H1 (cell line): ENCODE data around the gene CEBPE. TPM values are rescaled to one million over a fixed set of nuclear protein-coding genes. Genes with fewer than 3 reads are reported as not detected.

Source experiments
- BACH1 ChIP-seq: IDR thresholded peaks from 2 replicates; pipeline ENCODE4 v1.6.1; 2012; ENCODE audit warnings: low read length, improper control_type of control experiment
- POLR2AphosphoS5 ChIP-seq: IDR thresholded peaks from 2 replicates; pipeline ENCODE4 v1.6.1; 2011; ENCODE audit warnings: low read depth, low read length
- SP1 ChIP-seq: IDR thresholded peaks from 2 replicates; pipeline ENCODE4 v1.6.1; 2011; ENCODE audit warnings: low read depth, low read length
- polyA plus RNA-seq, 7 experiments: library from polyadenylated mRNA; depleted of rRNA in 3 of 7; stranded (reverse) in 5 of 7; unstranded in 2 of 7; fragments of >200 nt in 5 of 7; fragments of 200-250 nt in 2 of 7; gene quantifications; 1 replicate in 5 of 7; 2 replicates in 1 of 7; 4 replicates in 1 of 7; pipeline versions ENCODE4 v1.2.1 to v1.2.3, GENCODE V29; 2011 to 2013; ENCODE audit warnings: missing spikeins in 2 of 7, mixed read lengths in 2 of 7
- total RNA-seq: library from RNA; stranded (reverse); fragmentation: NEBNext Ultra II Directional; extraction: Animal tissue kit (Norgen Biotek cat#: 25700); gene quantifications from 2 replicates; pipeline ENCODE4 v1.2.1, GENCODE V29; 2021

The CEBPE gene
- total and polyA plus RNA-seq, 2 of the 8 experiments (the other 6 are each of a cell fraction or from before 2014, with no cell fraction given), result 0.05 TPM; not detected in 1

DNA sequence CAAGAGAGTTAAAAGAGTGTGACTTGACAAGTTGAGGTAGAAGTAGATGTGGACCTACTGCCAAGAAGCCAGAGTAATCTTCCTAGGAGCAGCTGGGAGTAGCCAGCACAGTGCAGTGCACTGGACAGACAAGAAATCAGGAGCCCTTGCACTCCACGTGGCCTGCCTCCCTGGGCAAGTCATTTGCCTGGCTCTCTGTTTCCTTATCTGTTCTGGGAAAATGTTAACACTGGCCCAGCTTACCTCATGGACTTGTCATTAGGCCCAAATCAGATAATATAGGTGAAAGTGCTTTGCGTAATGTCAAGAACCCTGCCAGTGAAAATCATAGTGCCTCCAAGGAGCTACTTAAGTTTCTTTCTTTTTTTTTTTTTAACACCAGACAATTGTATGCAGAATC lies 45.2 kb upstream of the CEBPE start (continued):
- TF ChIP-seq SP1 (no peak), POLR2AphosphoS5 (no peak), BACH1 (no peak)
- TF ChIP-seq, all 59 proteins: peak for 0
